HEK293 (cell line): ENCODE measurements around the gene BCS1L.

ENCODE experiments used
- BCL11B ChIP-seq: fragments of 450-650 bp; formaldehyde crosslinking; IDR thresholded peaks from 2 replicates; pipeline ENCODE4 v1.5.1; 2016; ENCODE audit warnings: low read depth, missing biosample characterization, missing genetic modification characterization
- CTCF ChIP-seq: fragments of 450-650 bp; formaldehyde crosslinking; IDR thresholded peaks from 2 replicates; pipeline ENCODE4 v1.5.1; 2016; ENCODE audit warnings: missing biosample characterization, missing genetic modification characterization
- ELK4 ChIP-seq: IDR thresholded peaks from 2 replicates; pipeline ENCODE4 v1.6.1; 2011; ENCODE audit warnings: mild to moderate bottlenecking, low read depth, low read length, borderline replicate concordance
- HOXD13 ChIP-seq: sonication (generic); formaldehyde crosslinking; IDR thresholded peaks from 2 replicates; pipeline ENCODE4 v1.8.0; 2022; ENCODE audit warnings: missing genetic modification reagents, borderline replicate concordance
- PRDM10 ChIP-seq: fragments of 450-650 bp; formaldehyde crosslinking; IDR thresholded peaks from 2 replicates; pipeline ENCODE4 v1.5.1; 2016; ENCODE audit warnings: missing biosample characterization, missing genetic modification characterization
- WT1 ChIP-seq: fragments of 450-650 bp; formaldehyde crosslinking; IDR thresholded peaks from 2 replicates; pipeline ENCODE4 v1.5.1; 2016; ENCODE audit warnings: missing biosample characterization, missing genetic modification characterization
- ZBTB17 ChIP-seq: fragments of 450-650 bp; formaldehyde crosslinking; IDR thresholded peaks from 2 replicates; pipeline ENCODE4 v1.5.1; 2016; ENCODE audit warnings: missing biosample characterization, missing genetic modification characterization
- ZFP37 ChIP-seq: fragments of 450-650 bp; formaldehyde crosslinking; IDR thresholded peaks from 2 replicates; pipeline ENCODE4 v1.5.1; 2016; ENCODE audit warnings: missing biosample characterization, missing genetic modification characterization
- ZFP41 ChIP-seq: fragments of 450-650 bp; formaldehyde crosslinking; IDR thresholded peaks from 2 replicates; pipeline ENCODE4 v1.5.1; 2016; ENCODE audit warnings: missing biosample characterization, missing genetic modification characterization, borderline replicate concordance
- ZNF24 ChIP-seq: fragments of 450-650 bp; formaldehyde crosslinking; IDR thresholded peaks from 2 replicates; pipeline ENCODE4 v1.5.1; 2016; ENCODE audit warnings: missing biosample characterization, missing genetic modification characterization
- ZNF26 ChIP-seq: fragments of 450-650 bp; formaldehyde crosslinking; IDR thresholded peaks from 2 replicates; pipeline ENCODE4 v1.5.1; 2016; ENCODE audit warnings: missing biosample characterization, missing genetic modification characterization
- ZNF335 ChIP-seq: fragments of 450-650 bp; formaldehyde crosslinking; conservative IDR thresholded peaks from 2 replicates; pipeline ENCODE4 v1.5.1; 2016; ENCODE audit warnings: missing biosample characterization, missing genetic modification characterization
- ZNF341 ChIP-seq: fragments of 450-650 bp; formaldehyde crosslinking; IDR thresholded peaks from 2 replicates; pipeline ENCODE4; 2016; ENCODE audit warnings: low read depth, missing biosample characterization, missing genetic modification characterization
- ZNF366 ChIP-seq: fragments of 450-650 bp; formaldehyde crosslinking; conservative IDR thresholded peaks from 2 replicates; pipeline ENCODE4 v1.5.1; 2016; ENCODE audit warnings: missing biosample characterization, missing genetic modification characterization
- ZNF391 ChIP-seq: fragments of 450-650 bp; formaldehyde crosslinking; IDR thresholded peaks from 2 replicates; pipeline ENCODE4 v1.5.1; 2016; ENCODE audit warnings: low read depth, missing biosample characterization, missing genetic modification characterization, borderline replicate concordance
- ZNF501 ChIP-seq: fragments of 450-650 bp; formaldehyde crosslinking; IDR thresholded peaks from 2 replicates; pipeline ENCODE4 v1.5.1; 2016; ENCODE audit warnings: missing biosample characterization, missing genetic modification characterization
- ZNF518A ChIP-seq: fragments of 450-650 bp; formaldehyde crosslinking; conservative IDR thresholded peaks from 2 replicates; pipeline ENCODE4 v1.5.1; 2016; ENCODE audit warnings: low read depth, missing biosample characterization, missing genetic modification characterization
- ZNF629 ChIP-seq: fragments of 450-650 bp; formaldehyde crosslinking; IDR thresholded peaks from 2 replicates; pipeline ENCODE4 v1.5.1; 2017; ENCODE audit warnings: missing biosample characterization, missing genetic modification characterization
- ZNF692 ChIP-seq: fragments of 450-650 bp; formaldehyde crosslinking; IDR thresholded peaks from 2 replicates; pipeline ENCODE4 v1.5.1; 2016; ENCODE audit warnings: missing biosample characterization, missing genetic modification characterization
- ZNF704 ChIP-seq: fragments of 450-650 bp; formaldehyde crosslinking; IDR thresholded peaks from 2 replicates; pipeline ENCODE4 v1.5.1; 2016; ENCODE audit warnings: missing biosample characterization, missing genetic modification characterization
- ZNF76 ChIP-seq: fragments of 450-650 bp; formaldehyde crosslinking; IDR thresholded peaks from 2 replicates; pipeline ENCODE4; 2016; ENCODE audit warnings: low read depth, missing biosample characterization, missing genetic modification characterization, borderline replicate concordance

BCS1L gene

GRCh38 chr2:218671654-218672566 lies 12.4 kb downstream of the BCS1L start, which contains the start of the genes RNF25 and STK36 (continued):
- TF ChIP-seq ELK4 (0 out of 2 replicates have a peak, but pooled peaks have one; percentile 68), ZNF704 (tag by site-specific recombination) (0 out of 2 replicates have a peak, but pooled peaks have one; percentile 17), BCL11B (no peak), ZFP37 (tag by site-specific recombination) (peak; percentile 32; the same call in 1 of the 2 replicates), ZNF26 (tag by site-specific recombination) (no peak), ZNF629 (0 out of 2 replicates have a peak, but pooled peaks have one; percentile 32), ZNF391 (tag by site-specific recombination) (0 out of 2 replicates have a peak, but pooled peaks have one; percentile 50), WT1 (no peak), CTCF (peak; percentile 38; the same call in 1 of the 2 replicates), ZNF518A (tag by site-specific recombination) (peak; percentile 57), ZFP41 (tag by site-specific recombination) (no peak), HOXD13 (CRISPR knock-in tag) (0 out of 2 replicates have a peak, but pooled peaks have one; percentile 8), PRDM10 (tag by site-specific recombination) (peak; percentile 96), ZNF366 (tag by site-specific recombination) (peak; percentile 69), ZNF76 (peak; percentile 16; the same call in 1 of the 2 replicates), ZNF341 (tag by site-specific recombination) (peak; percentile 77), ZNF501 (tag by site-specific recombination) (peak; percentile 73), ZBTB17 (tag by site-specific recombination) (peak; percentile 86), ZNF692 (no peak), ZNF24 (tag by site-specific recombination) (peak; percentile 24; the same call in 1 of the 2 replicates), ZNF335 (peak; percentile 100)
